Stimulated activated CD8-positive, alpha-beta memory T cell treated with anti-CD3 and anti-CD28 coated beads, Interleukin-2, amount 100 ng/mL, for 48 hours (primary cell): Measurements from ENCODE around the gene FPGS.

Experiments
- DNase-seq, 2 donors: peaks; one replicate each; pipeline ENCODE4 v3.0.0-alpha.2; 2020; ENCODE audit warnings: low read depth in 2 of 2

The FPGS gene

GRCh38 chr9:127860260-127860659, 57.6 kb downstream of the FPGS start:
- no peak for DNase-seq

DNA sequence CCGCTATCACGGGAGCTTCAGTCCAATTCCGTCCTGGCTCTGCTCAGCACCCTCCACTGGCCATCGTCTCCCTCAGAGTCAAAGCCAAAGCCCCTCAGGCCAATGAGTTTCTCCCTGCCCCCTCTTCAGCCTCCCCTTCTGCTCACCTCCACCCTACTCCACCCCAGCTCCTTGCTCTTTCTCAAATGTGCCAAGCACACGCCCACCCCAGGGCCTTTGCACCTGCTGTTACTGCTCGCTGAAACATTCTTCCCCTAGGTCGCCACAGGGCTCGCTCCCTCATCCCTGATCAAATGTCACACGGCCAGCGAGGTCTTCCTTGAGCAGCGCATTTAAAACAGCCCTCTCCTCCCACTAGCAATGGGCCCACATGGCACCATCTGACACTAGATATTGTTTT, 58.1 kb downstream of the FPGS start:
- no peak for DNase-seq

- no peak for DNase-seq
These were observed 59.7 kb downstream of the FPGS start for GRCh38 chr9:127862075-127863011.

DNA sequence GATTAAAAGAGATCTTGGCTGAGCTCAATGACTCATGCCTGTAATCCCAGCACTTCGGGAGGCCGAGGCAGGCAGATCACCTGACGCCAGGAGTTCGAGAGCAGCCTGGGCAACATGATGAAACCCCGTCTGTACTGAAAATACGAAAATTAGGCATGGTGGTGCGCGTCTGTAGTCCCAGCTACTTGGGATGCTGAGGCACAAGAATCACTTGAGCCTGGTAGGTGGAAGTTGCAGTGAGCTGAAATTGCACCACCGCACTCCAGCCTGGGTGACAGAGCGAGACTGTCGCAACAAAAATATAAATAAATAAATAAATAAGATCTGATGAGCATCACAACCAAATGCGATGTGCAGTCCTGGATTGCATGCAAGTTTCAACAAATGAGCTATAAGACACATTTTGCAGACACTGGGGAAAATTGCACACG, 60.5 kb downstream of the FPGS start:
- no peak for DNase-seq
